Stimulated activated CD4-positive, alpha-beta T cell treated with anti-CD3 and anti-CD28 coated beads, Interleukin-15, amount 100 ng/mL, for 1 hour (primary cell): ENCODE results near the gene CACNA1G.

Source experiments
- DNase-seq, 2 donors: peaks; one replicate each; pipeline ENCODE4 v3.0.0-alpha.2; 2020; ENCODE audit warnings: low read depth in 1 of 2, low spot score in 1 of 2

The CACNA1G gene

GRCh38 chr17:50586421-50587247 is 26.1 kb downstream of the CACNA1G start:
- no peak for DNase-seq

DNA sequence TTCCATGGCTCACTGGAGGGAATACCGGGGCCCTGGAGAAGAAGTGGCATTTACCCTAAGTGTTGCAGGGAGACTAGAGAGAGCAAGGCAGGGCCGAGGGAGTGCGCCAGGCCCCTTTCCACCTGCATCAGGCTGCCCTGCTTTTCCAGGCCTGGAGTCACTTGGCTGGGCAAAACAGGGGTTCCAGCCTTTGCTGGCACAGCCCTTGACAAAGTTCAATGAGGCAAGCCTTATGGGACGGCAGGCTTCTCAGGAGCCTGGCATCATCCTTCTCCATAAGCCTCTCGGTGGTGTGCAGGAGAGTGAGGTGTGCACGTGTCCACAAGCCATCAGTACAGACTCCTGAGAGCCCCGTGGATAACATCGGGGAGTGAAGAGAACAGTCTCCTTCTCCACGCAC is 27.1 kb downstream of the CACNA1G start:
- DNase-seq = no peak

DNA sequence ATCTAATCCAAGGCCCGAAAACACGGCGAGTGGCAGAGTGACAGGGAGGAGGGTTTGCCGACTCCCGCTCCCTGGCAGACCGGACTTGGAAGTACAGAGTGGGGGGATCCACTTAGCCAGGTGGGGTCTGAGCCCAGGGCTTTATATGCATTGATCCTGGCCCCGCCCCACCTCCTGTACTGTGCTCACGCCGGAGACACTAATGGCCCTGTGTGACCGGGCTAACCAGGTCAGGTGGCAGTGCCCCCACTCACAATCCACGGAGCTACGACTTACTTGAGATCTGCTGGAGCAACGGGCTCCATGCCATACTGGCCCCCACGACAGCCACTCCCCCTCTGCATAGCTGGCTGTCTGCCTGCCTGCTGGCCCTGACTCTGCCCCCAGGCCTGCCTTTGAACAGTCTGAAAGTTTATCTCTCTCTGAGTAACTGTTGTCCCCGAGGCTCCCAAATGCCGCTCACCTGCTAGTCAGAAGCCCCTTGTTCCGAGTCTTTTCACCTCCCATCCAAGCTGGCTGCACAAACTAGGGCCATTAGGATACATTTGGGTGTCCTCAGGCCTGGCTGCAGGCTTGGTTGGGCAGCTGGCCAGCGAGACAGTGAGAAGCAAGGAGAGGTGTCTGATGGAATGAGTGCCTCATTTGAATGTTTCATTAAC is 28.0 kb downstream of the CACNA1G start:
- no peak for DNase-seq

DNA sequence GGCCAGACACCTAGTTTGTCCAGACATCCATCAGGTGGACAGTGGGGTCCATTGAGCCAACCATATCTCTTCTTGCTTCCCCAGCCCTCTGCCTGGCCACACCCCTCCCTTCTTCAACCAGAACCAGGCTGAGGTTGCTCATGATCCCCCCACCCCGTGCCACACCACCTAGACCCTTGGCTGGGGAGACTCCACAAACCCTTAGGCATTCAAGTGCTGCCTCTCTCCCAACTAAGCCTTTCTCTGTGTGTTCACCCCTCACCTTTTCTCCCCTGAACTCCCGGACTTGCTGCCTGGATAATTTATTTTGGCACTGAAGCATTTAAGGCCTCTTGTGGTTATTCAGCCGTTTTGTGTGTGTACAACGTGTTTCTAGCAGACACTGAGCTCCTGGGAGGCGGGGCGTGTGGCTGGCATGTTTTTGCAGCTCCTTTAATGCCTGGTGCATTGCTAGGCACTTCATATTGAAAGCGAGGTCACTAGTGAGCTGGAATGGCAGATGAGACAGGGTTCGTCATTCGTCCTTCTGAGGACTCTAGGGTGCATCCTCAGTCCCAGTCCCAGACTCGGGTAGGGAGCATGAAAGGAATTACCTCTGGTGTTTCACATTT is 28.7 kb downstream of the CACNA1G start:
- DNase-seq = no peak

DNA sequence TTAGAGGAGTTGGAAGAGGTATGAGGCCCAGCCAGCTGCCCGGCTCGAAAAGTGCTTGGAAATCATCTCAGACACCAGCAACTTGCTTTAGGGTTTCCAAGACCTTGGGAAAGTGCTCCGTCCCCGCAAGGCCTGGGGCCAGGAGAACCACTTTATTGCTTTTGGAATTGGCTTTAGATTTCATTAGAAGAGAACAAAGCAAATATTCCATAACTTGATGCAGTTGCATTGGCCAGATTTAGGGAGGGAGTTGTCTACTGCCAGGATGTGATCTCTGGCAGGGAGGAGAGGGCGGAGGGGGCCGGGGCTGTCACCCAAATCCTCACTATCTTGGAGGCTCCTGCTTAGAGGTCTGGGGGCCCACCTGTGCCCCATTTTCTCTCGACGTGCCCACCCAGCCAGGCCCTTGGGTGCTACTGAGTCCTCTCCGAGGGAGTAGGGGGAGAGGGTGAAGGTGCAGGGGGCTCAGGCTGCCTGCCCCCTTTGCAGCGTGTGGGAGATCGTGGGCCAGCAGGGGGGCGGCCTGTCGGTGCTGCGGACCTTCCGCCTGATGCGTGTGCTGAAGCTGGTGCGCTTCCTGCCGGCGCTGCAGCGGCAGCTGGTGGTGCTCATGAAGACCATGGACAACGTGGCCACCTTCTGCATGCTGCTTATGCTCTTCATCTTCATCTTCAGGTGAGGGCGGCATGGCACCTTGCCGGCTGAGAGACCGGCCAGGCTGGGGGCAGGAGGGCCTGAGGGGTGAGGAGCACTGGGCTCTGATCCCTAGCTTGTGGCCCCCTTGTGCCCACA is 30.6 kb downstream of the CACNA1G start:
- no peak for DNase-seq

DNA sequence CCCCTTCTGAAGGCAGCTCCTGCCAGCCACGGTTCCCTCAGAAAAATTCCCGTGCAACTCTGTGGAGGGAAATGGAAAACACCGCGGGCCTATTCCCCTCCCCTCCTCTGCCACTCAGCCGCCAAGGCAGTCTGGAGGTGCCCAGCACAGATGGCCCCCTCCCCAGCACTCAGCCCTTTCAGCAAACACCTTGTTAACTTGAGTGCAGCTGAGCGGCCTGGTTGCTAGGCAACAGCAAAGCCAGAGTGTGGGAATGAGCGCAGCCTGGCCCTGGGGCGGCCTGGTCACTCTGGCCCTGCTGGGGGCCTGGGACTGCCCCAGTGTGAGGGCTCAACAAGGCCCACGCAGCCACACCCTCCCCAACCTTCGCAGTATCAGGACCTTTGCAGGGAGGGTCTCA is 32.8 kb downstream of the CACNA1G start:
- DNase-seq = no peak

DNA sequence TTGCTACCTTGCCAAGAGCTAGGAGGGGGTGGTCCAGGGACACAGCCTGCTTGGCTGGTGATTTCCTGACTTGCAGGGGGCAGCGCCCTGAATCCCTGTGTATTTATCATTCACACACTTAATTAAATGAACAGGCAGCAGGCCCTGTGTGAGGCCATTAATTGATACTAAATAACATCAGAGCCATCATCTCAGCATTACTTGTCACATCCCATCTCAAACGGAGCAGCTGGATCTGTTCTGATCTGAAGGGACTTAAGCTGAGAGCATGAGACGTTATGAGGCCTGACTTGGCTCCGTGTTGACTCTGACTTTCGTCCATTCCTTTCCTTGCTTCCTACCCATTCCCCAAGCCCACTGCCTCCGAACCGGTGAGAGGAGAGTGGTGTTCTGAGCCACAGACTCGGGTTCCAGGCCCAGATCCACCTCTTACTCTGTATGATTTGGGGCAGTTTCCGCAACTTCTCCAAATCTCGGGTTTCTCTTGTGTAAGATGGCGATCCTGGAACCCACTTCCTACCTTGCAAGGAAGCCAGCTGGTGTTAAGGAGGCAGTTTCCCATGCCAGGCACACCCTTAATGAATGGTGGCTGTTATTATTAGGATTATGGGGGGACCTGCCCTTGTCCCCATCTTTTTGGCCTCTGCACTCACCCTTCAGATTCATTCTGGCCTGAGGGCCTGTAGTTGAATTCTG is 33.8 kb downstream of the CACNA1G start:
- DNase-seq = no peak

DNA sequence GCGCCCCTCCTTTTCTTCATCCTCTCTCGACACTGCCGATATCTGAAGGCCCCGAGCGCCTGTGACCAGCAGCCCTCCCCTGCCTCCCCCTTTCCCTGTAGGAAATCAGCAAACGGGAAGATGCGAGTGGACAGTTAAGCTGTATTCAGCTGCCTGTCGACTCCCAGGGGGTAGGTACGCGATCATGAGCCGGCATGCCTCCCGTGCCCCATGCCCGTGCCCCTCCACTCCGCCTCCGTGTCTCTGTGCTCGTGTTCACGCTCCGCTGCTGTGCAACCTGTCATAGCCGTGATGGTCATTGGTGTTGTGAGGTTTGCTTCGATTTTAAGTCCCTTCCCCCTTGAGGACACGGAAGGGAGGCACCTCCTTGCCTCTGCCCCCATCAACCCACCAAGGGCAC is 34.4 kb downstream of the CACNA1G start:
- DNase-seq = no peak

- DNase-seq = no peak
These were observed 35.9 kb downstream of the CACNA1G start for GRCh38 chr17:50596191-50597037.

GRCh38 chr17:50598487-50598886 is 38.0 kb downstream of the CACNA1G start:
- no peak for DNase-seq

DNA sequence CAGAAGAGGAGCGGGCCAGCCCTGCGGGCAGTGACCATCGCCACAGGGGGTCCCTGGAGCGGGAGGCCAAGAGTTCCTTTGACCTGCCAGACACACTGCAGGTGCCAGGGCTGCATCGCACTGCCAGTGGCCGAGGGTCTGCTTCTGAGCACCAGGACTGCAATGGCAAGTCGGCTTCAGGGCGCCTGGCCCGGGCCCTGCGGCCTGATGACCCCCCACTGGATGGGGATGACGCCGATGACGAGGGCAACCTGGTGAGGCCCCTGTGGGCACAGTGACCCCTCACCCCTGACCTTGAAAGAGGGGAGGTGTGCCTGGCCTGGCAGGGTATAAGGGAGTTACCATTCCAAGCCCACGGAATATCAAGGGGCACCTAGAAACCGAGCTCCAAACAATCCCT is 39.1 kb downstream of the CACNA1G start:
- DNase-seq = no peak

DNA sequence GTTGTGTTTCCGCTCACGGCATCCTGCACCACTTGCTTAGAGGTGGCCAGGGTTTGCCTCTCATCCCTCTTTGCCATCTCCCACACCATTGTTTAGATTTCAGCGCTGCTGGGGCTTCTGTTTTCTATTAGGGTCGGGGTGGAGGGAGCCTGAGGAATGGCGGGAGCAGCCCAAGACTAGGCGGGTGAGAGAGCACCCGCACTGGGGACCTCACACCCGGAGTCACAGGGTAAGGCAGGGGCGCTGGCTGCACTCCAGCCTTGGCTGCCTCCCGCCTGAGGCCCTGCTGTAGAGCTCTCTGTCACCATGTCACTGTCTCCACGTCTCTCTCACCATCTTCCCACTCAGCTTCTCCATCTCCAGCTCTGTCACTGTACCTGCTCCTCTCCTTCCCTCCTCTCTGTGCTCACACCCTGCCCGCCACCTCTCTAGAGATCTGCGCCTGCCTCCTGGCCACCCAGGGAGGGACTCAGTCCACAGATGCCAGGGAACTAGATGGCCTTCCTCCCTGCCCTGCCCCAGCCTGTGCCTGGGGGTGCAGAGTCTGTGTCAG is 41.4 kb downstream of the CACNA1G start:
- DNase-seq = no peak

DNA sequence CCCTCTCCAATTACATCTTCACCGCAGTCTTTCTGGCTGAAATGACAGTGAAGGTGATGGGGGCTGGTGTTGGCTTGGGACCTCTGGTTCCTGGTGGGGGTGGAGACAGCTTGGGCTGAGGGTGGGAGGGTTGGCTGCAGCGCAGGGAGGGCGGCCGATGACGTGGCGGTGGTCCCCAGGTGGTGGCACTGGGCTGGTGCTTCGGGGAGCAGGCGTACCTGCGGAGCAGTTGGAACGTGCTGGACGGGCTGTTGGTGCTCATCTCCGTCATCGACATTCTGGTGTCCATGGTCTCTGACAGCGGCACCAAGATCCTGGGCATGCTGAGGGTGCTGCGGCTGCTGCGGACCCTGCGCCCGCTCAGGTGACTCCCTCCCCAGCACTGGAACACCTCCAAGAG is 42.3 kb downstream of the CACNA1G start:
- no peak for DNase-seq

DNA sequence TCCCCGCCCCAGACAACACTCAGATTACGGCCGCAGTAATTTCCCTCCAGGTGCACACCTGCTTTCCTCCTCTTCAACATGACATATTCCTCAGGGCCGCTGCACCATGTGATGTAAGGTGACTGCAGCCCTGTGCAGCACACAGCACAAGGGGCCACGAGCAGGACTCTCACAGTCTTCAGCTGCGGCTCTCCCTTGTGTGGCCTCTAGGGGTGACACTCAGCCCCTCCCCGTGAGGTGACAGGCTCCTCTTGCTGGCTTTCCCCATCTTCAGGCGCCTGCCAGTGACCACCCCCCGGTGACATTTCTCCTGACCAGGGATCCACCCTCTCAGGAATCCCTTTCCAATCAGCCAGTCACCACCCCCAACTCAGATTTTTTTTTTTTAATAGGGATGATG is 42.8 kb downstream of the CACNA1G start:
- DNase-seq = no peak

DNA sequence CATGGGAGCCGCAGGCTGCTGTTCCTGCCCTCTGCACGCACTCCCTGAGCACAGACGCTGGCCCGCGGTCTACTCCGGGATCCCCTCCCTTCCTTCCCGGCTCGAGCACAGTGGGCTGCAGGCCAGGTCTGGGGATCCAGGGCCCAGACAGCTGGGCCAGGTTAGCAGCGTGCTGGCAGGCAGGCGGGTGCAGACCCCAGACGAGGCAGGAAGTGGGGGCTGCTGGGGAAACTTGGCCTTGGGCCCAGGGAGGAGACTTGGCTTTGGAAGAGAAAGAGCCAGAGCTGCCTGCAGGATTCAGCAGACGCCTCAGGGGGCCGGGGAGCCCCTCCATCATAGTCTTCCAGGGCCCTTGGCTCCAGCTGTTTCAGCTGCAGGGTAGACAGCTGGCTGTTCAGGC is 44.0 kb downstream of the CACNA1G start:
- DNase-seq = no peak

GRCh38 chr17:50605429-50605828 is 44.9 kb downstream of the CACNA1G start:
- DNase-seq = no peak

- DNase-seq = no peak
These were observed 47.1 kb downstream of the CACNA1G start for GRCh38 chr17:50607522-50608175.

- no peak for DNase-seq
These were observed 48.3 kb downstream of the CACNA1G start for GRCh38 chr17:50608700-50609379.
